Dendritic cell treated with granulocyte-macrophage colony-stimulating factor and Interleukin-4, amounts not matched to agents 40 ng/mL and 50 ng/mL, for 4 days (primary cell): ENCODE results near the gene HECA.

Experiments used
- H3K27ac Mint-ChIP-seq: one replicate; pipeline ENCODE4 v1.8.0; 2022; ENCODE audit warnings: mild to moderate bottlenecking, mixed read lengths
- H3K27me3 Mint-ChIP-seq: one replicate; pipeline ENCODE4 v1.8.0; 2022; ENCODE audit warnings: mild to moderate bottlenecking, mixed read lengths
- H3K36me3 Mint-ChIP-seq: one replicate; pipeline ENCODE4 v1.8.0; 2022; ENCODE audit warnings: low read depth, mixed read lengths
- H3K4me1 Mint-ChIP-seq: one replicate; pipeline ENCODE4 v1.8.0; 2022; ENCODE audit warnings: low read depth, mixed read lengths
- H3K4me3 Mint-ChIP-seq: one replicate; pipeline ENCODE4 v1.8.0; 2022; ENCODE audit warnings: mild to moderate bottlenecking, moderate library complexity, mixed read lengths
- H3K9me3 Mint-ChIP-seq: one replicate; pipeline ENCODE4 v1.8.0; 2022; ENCODE audit warnings: mixed read lengths
- intact Hi-C: fragments of 100-400 bp; cut with micrococcal nuclease; formaldehyde crosslinking; loops from one replicate; pipeline ENCODE4 v1.15.0; 2022

HECA gene

DNA sequence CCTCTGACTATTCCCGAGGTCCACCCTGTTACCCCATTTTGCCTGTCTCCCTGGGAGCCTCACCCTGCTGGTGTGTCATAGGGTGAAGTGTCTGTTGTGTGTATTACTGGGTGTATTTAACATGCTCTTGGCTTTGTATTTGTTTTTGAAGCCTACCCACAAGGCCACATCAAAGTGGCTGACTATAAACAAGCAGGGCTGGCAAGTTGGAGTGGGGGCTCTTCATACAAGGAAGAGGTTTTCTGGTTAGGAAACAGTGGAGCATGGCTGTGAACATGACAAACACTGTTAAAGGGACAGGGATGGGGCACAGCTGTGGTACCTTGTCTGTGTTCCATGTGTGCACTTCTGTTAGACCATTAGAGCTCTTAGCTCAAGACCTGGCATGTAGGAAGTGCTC lies 26.3 kb downstream of the HECA start:
- Mint-ChIP-seq H3K4me1 (peaks cover 56% of the 10 kb centered on the region), H3K36me3 (peaks cover 37% of the 10 kb centered on the region), H3K27ac (peak overlapping the region; percentile 28), H3K9me3 (no peaks in the 10 kb centered on the region), H3K27me3 (no peaks in the 10 kb centered on the region), H3K4me3 (no peak overlapping the region)
- intact Hi-C loops, result no loop called here

DNA sequence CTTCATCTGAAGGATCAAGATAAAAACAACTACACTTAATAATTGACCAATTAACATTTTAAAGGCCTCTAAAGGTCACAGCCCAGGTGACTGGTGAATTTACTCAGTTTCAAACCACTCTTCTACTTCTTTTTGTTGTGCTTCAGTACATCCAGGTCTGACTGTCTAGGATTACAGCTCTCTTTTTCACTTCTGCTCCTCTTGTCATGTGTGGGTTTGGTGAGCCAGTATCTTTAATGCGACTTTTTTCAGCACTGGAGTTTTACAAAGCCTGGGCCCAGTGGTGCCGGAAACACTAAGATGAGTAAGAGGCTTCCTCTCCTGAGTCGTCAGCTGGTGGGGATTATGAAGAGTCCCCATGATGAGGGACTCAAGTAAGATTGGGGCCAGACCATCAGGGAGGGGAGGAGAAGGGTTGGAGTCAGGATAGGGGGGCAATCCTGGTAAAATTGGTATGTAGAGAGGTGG lies 27.0 kb downstream of the HECA start:
- Mint-ChIP-seq H3K27ac (peak overlapping the region; percentile 55), H3K27me3 (no peaks in the 10 kb centered on the region), H3K9me3 (no peaks in the 10 kb centered on the region), H3K4me3 (no peak overlapping the region), H3K36me3 (peaks cover 37% of the 10 kb centered on the region), H3K4me1 (peaks cover 52% of the 10 kb centered on the region)
- intact Hi-C loops, result no loop called here

DNA sequence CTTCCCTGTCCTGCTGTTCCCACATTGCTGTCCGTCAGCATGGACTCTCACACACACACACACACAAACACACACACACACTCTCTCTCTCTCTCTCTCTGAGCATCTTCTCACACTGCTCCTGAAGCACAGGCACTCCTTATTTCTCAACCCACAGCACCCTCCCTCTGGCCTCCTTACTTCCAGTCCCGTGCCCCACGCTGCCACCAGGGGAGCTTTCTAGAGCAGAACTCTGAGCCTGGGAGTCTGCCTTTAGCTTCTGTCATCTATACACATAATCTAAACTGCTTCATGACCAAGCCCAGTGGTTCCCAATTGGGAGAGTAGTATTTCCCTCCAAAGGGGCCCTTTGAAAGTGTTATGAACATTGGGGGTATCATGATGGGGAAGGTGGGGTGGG lies 29.1 kb downstream of the HECA start:
- Mint-ChIP-seq H3K9me3 (no peaks in the 10 kb centered on the region), H3K27me3 (no peaks in the 10 kb centered on the region), H3K4me1 (peaks cover 57% of the 10 kb centered on the region), H3K36me3 (peaks cover 51% of the 10 kb centered on the region), H3K27ac (peak overlapping the region; percentile 2), H3K4me3 (no peak overlapping the region)
- intact Hi-C loops, result no loop called here

DNA sequence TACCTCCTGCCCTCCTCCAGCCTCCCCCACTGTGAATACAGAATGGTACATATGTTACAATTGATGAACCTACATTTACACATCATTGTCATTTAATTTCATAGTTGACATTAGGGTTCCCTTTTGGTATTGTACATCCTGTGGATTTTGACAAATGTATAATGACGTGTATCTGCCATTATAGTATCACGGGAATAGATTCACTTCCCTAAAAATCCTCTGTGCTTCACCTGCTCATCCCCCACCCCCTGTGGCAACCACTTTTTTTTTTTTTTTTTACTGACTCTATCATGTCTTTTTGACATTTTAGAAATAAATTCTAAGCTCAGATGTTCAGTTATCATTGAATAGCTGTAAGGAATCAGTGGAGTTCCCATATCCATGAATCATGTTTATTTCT lies 30.4 kb downstream of the HECA start:
- Mint-ChIP-seq H3K27ac (no peak overlapping the region), H3K27me3 (no peaks in the 10 kb centered on the region), H3K36me3 (peaks cover 64% of the 10 kb centered on the region), H3K4me3 (no peak overlapping the region), H3K4me1 (peaks cover 64% of the 10 kb centered on the region), H3K9me3 (no peaks in the 10 kb centered on the region)
- intact Hi-C loops, result no loop called here

DNA sequence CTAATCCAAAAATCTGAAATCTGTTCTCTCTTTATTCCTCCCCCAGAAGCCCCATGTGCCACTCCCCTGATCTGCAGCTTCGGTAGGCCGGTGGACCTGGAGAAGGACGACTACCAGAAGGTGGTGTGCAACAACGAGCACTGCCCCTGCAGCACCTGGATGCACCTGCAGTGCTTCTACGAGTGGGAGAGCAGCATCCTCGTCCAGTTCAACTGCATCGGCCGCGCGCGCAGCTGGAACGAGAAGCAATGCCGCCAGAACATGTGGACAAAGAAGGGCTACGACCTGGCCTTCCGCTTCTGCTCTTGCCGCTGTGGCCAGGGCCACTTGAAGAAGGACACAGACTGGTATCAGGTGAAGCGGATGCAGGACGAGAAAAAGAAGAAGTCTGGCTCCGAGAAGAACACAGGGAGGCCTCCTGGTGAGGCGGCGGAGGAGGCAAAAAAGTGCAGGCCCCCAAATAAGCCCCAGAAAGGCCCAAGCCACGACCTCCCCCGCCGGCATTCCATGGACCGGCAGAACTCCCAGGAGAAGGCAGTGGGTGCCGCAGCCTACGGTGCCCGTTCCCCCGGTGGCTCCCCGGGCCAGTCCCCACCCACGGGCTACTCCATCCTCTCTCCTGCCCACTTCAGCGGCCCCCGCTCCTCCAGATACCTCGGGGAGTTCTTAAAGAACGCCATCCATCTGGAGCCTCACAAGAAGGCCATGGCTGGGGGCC lies 31.5 kb downstream of the HECA start:
- peaks cover 63% of the 10 kb centered on the region for H3K4me1 Mint-ChIP-seq
- H3K27me3 Mint-ChIP-seq, result no peaks in the 10 kb centered on the region
- no peaks in the 10 kb centered on the region for H3K9me3 Mint-ChIP-seq
- H3K36me3 Mint-ChIP-seq, result peaks cover 75% of the 10 kb centered on the region
- no peak overlapping the region for H3K4me3 Mint-ChIP-seq
- intact Hi-C loops, result no loop called here
- H3K27ac Mint-ChIP-seq, result no peak overlapping the region

DNA sequence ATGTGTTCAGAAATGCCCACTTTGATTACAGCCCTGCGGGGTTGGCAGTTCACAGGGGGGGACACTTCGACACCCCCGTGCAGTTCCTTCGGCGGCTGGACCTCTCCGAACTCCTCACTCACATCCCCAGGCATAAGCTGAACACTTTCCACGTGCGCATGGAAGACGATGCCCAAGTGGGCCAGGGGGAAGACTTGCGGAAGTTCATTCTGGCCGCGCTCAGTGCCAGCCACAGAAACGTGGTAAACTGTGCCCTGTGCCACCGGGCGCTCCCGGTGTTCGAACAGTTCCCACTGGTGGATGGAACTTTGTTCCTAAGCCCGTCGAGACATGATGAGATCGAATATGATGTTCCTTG lies 32.1 kb downstream of the HECA start:
- Mint-ChIP-seq H3K36me3 (peaks cover 76% of the 10 kb centered on the region), H3K4me1 (peaks cover 61% of the 10 kb centered on the region), H3K4me3 (no peak overlapping the region), H3K27ac (no peak overlapping the region), H3K27me3 (no peaks in the 10 kb centered on the region), H3K9me3 (no peaks in the 10 kb centered on the region)
- intact Hi-C loops, result no loop called here

DNA sequence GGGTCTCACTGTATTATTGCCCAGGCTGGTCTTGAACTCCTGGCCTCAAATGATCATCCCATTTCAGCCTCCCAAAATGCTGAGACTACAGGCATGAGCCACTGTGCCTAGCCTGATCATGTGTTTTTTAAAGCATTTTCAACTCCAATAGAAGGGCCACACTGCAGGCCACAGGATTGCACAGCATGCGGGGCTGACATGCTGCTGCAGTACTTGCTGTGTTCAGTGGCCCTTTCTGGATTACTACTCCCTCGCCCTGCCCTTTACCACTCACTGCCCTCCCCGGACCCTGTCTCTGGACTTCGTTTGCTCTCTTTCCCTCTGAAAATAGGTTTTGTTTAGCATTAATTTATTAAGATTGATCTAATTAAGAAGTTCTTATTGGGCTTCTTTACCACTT lies 37.3 kb downstream of the HECA start:
- intact Hi-C loops, result loop anchor here (5.0 kb wide), 1 partner anchor 35 kb away; the partner anchor contains the start of gene HECA
- H3K27ac Mint-ChIP-seq, result no peak overlapping the region

DNA sequence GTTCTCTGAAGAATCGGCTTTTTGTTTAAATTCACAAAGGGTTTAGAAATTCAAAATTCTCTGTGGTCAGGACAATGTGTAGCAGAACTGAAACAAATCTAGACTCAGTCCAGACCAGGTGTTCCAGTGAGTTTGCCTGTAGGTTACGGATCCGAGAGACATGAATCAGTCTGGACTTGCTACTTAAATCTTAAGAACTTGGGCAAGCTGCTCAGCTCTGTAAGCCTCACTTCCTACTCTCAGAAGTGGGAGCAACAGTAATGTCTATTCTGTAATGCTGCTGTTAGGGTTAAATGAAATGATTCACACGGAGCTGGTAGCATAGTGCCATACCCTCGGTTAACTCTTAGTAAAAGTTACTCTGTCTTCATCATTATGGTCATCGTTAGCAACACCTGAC lies 37.7 kb downstream of the HECA start:
- H3K27me3 Mint-ChIP-seq, result no peaks in the 10 kb centered on the region
- H3K27ac Mint-ChIP-seq, result no peak overlapping the region
- H3K9me3 Mint-ChIP-seq, result no peaks in the 10 kb centered on the region
- intact Hi-C loops, result loop anchor here (5.0 kb wide), 1 partner anchor 35 kb away; the partner anchor contains the start of gene HECA
- H3K4me3 Mint-ChIP-seq, result no peak overlapping the region
- H3K36me3 Mint-ChIP-seq, result peaks cover 86% of the 10 kb centered on the region
- H3K4me1 Mint-ChIP-seq, result peaks cover 63% of the 10 kb centered on the region

More for the DNA sequence above, 37.3 kb downstream of the HECA start:
- H3K4me1 Mint-ChIP-seq, result peaks cover 63% of the 10 kb centered on the region
- H3K9me3 Mint-ChIP-seq, result no peaks in the 10 kb centered on the region
- H3K4me3 Mint-ChIP-seq, result no peak overlapping the region
- H3K27me3 Mint-ChIP-seq, result no peaks in the 10 kb centered on the region
- peaks cover 86% of the 10 kb centered on the region for H3K36me3 Mint-ChIP-seq

DNA sequence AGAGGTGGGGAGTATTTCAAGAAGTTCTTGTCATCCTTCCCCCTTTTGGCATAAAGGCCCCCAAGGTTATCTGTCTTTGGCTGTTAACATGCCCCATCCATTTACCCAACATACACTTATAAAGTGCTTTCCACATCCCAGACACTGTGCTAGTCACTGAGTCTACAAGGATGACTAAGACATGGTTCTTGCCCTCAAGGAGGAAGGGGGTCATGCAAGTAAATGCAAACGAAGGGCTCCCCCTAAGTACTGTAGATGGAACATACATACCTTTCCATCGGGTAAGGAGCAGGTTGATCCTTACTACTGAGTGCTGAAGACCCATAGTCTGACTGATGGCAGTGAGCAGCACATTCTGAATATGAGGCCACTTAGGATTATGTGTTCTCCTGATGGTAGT lies 38.3 kb downstream of the HECA start:
- Mint-ChIP-seq H3K36me3 (peaks cover 85% of the 10 kb centered on the region), H3K9me3 (no peaks in the 10 kb centered on the region), H3K27ac (no peak overlapping the region), H3K4me1 (peaks cover 65% of the 10 kb centered on the region), H3K27me3 (no peaks in the 10 kb centered on the region), H3K4me3 (no peak overlapping the region)
- intact Hi-C loops, result loop anchor here (5.0 kb wide), 1 partner anchor 36 kb away; the partner anchor contains the start of gene HECA

DNA sequence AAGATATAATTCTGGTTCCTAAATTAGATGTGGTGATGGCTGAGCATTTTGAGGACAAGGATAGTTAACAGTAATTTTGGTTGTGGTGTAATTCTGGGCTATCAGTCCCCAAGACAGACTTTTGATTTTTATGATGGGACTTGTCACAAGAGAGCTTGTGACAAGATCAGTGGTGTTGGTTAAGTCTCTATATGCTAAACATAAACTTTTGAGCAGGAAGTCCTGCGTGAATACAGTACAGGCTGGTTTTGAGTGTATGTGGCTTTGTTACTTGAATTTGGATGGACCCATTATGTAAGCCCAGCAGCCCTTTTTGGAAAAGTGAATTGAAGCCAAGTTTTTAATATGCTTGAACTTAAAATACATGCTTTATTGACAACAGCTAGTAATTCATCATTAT lies 38.9 kb downstream of the HECA start:
- Mint-ChIP-seq H3K27ac (no peak overlapping the region), H3K4me3 (no peak overlapping the region), H3K9me3 (no peaks in the 10 kb centered on the region), H3K27me3 (no peaks in the 10 kb centered on the region), H3K4me1 (peaks cover 70% of the 10 kb centered on the region), H3K36me3 (peaks cover 85% of the 10 kb centered on the region)
- intact Hi-C loops, result loop anchor here (5.0 kb wide), 1 partner anchor 37 kb away; the partner anchor contains the start of gene HECA

DNA sequence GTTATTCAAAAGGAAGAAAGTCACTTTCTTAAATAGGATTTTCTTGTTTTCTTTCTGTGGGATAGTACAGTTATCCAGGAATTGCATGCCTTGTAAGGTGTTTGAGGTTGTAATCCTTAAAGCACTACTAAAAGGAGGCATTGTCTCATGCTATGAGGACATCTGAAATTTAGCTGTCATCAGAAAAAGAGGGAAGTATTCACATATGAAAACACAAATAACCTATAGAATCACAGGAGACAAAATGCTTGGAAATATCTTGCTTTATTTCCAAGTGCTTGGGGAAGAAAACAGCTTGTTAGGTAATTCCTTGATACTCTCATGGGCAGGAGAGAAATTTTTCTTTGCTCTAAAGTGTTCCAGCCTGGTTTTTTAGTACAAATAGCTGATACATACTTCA lies 40.1 kb downstream of the HECA start:
- peaks cover 83% of the 10 kb centered on the region for H3K36me3 Mint-ChIP-seq
- no peak overlapping the region for H3K4me3 Mint-ChIP-seq
- no peaks in the 10 kb centered on the region for H3K9me3 Mint-ChIP-seq
- peak overlapping the region; percentile 62 for H3K27ac Mint-ChIP-seq
- intact Hi-C loops, result loop anchor here (5.0 kb wide), 1 partner anchor 38 kb away; the partner anchor contains the start of gene HECA
- H3K4me1 Mint-ChIP-seq, result peaks cover 63% of the 10 kb centered on the region
- no peaks in the 10 kb centered on the region for H3K27me3 Mint-ChIP-seq

DNA sequence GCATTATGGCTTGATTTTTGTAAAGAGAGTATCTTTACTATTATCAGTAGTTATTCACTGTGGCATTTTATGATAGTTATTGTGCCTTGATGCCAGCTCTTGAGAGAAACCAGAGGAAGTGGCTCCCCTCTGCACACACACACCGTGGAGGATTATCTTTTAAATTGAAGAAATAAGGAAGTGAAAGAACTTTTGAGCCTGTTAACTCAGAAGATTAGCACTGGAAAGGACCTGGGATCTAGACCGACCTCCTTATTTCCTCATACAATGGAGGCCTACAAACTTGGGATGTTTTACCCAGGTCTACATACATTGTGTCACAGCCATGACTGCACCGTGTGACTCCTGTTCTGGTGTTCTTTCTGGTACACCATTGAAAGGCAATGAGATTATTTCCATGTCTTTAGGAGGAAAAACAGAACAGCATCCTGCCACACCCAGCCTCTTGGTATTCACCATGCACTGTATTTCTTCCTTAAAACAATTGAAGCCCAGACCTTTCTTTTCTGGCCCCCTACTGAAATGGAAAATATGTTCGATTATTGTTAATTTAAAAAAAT lies 40.6 kb downstream of the HECA start:
- Mint-ChIP-seq H3K27ac (peak overlapping the region; percentile 62), H3K36me3 (peaks cover 83% of the 10 kb centered on the region), H3K27me3 (no peaks in the 10 kb centered on the region), H3K4me1 (peaks cover 59% of the 10 kb centered on the region), H3K9me3 (no peaks in the 10 kb centered on the region), H3K4me3 (no peak overlapping the region)
- intact Hi-C loops, result no loop called here

DNA sequence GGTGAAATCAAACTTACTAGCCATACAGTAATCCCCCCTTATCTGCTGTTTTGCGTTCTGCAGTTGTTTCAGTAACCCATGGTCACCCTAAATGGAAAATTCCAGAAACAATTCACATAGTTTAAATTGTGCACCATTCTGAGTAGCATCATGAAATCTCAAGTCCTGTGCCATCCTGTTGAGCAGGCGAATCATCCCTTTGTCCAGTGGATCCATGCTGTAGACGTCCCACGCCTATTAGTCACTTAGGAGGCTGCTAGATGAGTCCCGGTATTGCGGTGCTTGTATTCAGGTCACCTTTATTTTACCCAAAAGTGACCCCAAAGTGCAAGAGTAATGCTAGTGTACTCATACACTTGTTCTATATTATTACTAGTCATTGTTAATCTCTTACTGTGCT lies 46.4 kb downstream of the HECA start:
- Mint-ChIP-seq H3K9me3 (no peaks in the 10 kb centered on the region), H3K27me3 (no peaks in the 10 kb centered on the region), H3K4me3 (no peak overlapping the region), H3K4me1 (peaks cover 34% of the 10 kb centered on the region), H3K27ac (no peak overlapping the region), H3K36me3 (peaks cover 75% of the 10 kb centered on the region)
- intact Hi-C loops, result no loop called here

DNA sequence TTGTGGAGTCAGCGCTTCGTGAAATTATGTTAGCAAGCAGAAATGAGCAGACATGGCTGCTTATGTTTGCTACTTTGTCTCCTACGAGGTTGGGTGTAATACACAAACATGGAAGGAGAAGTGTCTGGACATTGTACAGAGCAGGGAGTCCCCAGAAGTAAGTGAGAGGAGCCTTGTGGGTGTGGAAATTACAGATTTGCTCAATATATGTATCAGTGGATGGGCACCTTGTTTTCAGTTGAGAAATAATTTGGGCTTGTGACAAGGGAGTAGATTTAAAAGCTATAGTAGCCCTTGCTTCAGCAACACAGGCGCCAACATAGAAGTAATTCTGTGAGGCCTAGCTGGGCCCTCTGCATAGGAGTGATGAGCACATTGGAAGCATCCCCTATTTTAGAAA lies 49.2 kb downstream of the HECA start:
- no peak overlapping the region for H3K27ac Mint-ChIP-seq
- intact Hi-C loops, result no loop called here
- H3K4me1 Mint-ChIP-seq, result peaks cover 12% of the 10 kb centered on the region
- H3K36me3 Mint-ChIP-seq, result peaks cover 48% of the 10 kb centered on the region
- H3K9me3 Mint-ChIP-seq, result no peaks in the 10 kb centered on the region
- no peak overlapping the region for H3K4me3 Mint-ChIP-seq
- no peaks in the 10 kb centered on the region for H3K27me3 Mint-ChIP-seq
